VCaP (cell line): ENCODE measurements around the gene MPHOSPH9.

Source experiments
- H3K27ac ChIP-seq: fragments of 450-650 bp; 2 replicates; pipeline ENCODE4 v1.5.1; 2017
- TF ChIP-seq, protein P1 (sequence below): fragments of 450-650 bp; conservative IDR thresholded peaks from 2 replicates; pipeline ENCODE4 v1.5.1; 2017; ENCODE audit warnings: mild to moderate bottlenecking, moderate library complexity

MPHOSPH9 gene

DNA sequence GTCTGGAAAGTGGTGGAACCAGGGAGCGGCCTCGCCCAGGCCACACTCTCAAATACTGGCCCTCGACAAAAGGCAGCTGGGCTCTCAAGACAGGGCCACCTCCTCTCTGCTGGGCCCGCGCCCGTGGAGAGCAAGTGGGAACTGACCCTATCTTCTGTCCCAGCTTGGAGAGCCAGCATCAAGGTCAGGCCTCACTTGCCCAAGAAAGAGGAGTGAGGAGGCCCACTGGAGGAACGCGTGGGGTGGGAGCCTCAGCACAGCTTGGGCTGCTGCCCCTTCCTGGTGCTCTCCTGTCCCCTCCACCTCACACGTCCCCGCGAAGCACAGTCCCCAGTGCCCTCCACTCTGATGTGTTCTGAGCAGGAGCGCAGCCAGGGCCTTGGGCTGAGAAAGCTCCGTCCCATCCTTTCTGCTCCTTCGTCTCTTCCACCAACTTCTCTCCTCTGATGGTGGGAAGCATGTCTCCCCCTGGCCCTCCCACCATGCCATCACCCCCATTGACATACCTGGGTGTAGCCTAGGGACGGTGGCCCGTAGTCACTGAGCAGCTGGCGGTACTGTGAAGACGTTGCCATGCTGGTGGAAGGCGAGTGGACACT is 33.8 kb upstream of the MPHOSPH9 start:
- no peak overlapping the region for H3K27ac ChIP-seq
- TF ChIP-seq, protein P1, sequence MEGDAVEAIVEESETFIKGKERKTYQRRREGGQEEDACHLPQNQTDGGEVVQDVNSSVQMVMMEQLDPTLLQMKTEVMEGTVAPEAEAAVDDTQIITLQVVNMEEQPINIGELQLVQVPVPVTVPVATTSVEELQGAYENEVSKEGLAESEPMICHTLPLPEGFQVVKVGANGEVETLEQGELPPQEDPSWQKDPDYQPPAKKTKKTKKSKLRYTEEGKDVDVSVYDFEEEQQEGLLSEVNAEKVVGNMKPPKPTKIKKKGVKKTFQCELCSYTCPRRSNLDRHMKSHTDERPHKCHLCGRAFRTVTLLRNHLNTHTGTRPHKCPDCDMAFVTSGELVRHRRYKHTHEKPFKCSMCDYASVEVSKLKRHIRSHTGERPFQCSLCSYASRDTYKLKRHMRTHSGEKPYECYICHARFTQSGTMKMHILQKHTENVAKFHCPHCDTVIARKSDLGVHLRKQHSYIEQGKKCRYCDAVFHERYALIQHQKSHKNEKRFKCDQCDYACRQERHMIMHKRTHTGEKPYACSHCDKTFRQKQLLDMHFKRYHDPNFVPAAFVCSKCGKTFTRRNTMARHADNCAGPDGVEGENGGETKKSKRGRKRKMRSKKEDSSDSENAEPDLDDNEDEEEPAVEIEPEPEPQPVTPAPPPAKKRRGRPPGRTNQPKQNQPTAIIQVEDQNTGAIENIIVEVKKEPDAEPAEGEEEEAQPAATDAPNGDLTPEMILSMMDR: no peak

DNA sequence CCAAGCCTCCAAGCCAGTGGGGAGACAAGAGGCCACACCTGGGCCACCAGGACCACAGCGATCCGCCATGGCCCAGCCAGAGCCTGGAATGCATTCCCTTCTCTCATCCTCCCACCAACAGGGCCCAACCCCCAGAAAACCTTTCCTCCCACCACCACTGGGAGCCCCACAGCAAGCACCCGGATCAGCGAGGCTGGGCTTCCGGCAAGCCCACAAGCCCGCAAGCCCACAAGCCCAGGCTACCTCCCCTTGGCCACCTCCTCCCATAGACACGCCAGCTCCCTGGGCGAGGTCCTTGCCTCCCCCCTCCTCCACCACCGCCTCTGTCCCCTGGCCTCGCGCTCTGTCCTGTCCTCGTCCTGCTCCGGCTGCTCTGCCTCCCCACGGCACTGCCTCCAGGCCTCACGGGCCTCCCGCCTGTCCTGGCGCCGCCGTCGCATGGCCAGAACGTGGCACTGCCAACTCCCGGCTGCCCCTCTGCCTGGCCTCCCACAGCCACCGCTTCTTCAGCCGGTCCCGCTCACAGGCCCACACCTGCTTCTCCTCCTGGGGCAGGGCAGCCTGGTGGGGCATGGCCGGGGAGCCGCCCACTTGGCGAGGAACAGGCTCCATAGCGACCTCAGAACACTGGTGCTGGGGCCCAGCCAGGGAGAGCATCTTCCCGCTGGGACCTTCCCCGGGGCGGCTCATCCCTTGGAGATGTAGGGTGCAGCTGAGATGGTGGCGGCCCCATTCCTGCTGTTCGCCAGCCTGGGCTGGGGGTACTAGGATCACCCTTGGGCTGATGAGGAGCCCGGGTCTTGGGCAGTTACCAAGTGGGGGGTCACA is 33.1 kb upstream of the MPHOSPH9 start:
- TF ChIP-seq, protein P1: no peak
- H3K27ac ChIP-seq: no peak overlapping the region

DNA sequence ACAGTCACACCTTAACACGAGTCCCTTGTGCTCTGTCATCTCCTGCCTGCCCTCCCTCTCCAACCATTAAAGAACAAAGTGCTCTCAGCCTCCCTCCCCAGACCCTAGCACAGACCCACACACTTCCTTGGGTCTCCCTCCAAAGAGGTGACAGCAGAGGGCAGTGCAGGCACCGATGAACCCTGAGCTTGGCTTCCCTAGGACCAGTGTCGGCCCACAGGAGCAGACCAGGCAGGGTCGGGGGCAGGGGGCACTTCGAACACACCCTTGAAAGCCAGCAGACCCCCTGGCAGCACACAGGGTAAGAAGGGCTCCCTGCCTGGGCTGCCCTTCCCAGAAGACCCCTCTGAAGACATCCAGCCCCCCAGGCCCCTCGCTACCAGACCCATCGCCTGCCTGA is 31.7 kb upstream of the MPHOSPH9 start:
- no peak overlapping the region for H3K27ac ChIP-seq
- TF ChIP-seq, protein P1: peak; percentile 38

DNA sequence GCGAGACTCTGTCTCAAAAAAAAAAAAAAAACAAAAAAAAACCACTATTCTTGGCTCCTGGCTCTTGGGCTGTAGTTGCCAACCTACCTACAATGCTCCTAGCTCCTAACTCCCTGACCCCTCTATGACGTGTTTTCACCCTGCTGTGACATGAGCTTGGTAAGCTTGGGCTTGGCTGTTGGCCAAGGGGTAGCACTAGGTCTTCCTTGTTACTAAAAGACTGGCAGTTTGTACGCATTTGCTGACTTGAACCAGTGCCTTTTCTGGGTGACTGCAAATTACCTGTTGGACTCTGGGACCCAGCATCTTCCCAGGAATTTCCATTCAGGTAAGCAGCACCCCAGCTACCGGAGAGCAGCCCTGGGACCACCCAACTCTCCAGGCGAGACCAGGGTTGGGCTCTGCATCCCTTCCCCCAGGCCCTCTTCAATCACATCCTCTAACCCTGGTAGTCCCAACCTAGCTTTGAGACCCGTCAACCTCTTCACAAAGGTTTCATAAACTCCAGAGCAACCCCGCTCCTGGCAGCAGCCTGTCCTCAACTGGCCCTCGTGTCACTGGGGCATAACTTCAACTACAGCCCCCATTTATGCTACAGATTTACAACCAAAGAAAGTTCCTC is 30.4 kb upstream of the MPHOSPH9 start:
- no peak overlapping the region for H3K27ac ChIP-seq
- TF ChIP-seq, protein P1: no peak

DNA sequence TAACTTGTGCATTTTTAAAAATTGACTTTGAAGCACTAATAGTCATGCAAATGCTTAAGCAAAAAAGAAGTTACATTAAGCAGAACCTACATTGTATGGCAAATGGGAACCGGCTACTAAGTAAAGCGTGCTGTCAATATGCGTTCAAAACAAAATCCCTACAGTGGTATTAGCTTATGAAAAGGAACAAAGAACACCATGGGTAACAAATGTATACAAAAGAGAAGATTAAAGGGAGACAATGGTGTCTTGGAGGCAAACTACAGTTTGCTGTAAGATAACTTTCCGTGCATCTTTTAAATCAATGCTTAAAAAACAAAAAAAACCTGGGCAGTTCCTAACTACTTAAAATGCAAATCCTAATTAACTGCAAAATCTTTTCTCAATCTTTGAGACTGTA is 28.3 kb upstream of the MPHOSPH9 start:
- TF ChIP-seq, protein P1: no peak
- H3K27ac ChIP-seq: no peak overlapping the region; the same call in 1 of the 2 replicates

DNA sequence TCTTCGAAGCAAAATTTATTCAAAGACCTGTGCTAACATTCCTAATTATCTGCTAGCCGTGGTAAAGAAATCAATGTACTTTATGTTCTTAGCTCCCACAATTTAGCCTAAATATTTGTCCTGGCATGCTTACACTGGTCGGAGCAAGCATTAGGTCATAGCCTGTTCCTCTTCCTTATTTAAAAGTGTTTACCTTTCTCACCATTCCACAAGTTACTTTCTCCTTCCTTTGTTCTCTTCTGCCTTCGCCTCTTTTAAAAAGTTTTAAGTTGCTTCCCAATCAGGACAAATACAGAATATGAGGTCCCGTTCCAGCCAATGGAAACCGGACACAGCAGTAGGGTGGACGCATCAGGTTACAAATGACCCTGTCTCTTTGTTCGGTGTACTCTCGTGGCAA is 27.1 kb upstream of the MPHOSPH9 start:
- TF ChIP-seq, protein P1: no peak
- peak overlapping the region; percentile 61 for H3K27ac ChIP-seq

DNA sequence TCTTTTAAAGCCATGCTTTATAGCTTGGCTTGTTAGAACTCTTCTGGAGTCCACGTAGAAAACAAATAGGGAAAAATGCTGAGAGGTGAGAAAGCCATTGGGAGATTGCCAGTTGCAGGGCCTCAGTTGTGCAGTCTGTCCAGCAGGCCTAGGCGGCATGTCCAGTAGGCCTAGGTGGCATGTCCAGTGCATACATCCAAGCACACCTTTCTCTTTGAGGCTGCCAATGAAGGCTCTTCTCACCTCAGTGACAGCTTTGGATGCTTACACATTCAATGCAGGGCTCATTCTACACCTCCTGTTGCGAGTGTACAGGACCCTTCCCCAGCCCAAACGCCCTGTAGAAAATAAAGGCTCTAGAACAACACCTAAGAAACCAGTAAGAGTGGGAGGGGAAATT is 25.7 kb upstream of the MPHOSPH9 start:
- peak overlapping the region; percentile 61 for H3K27ac ChIP-seq
- TF ChIP-seq, protein P1: no peak
